GM21367 (cell line): Measurements from ENCODE around the gene PPP2R3C.
"Not testable (repeated sequence)": the region's sequence is repeated elsewhere in the genome, so short reads cannot be mapped to it uniquely, and the experiment has no call there.

Experiments used
- ATAC-seq: cut with Tn5 transposase; IDR thresholded peaks from one replicate; pipeline ENCODE4 v1.9.1; 2021; ENCODE audit not compliant: unreplicated experiment

Gene PPP2R3C

GRCh38 chr14:35133542-35134328 lies 11.9 kb upstream of the PPP2R3C start:
- no peak for ATAC-seq

GRCh38 chr14:35124127-35124526 lies 2.3 kb upstream of the PPP2R3C start:
- ATAC-seq: no peak

- ATAC-seq: no peak
Measured at GRCh38 chr14:35123388-35123703, 1.6 kb upstream of the PPP2R3C start.

- peak; percentile 5 for ATAC-seq
Measured at GRCh38 chr14:35122696-35123387, 1.1 kb upstream of the PPP2R3C start.

- no peak for ATAC-seq
Measured at GRCh38 chr14:35121026-35121886, 534 bp downstream of the PPP2R3C start.

- ATAC-seq: no peak
Measured at GRCh38 chr14:35117112-35117511, 4.7 kb downstream of the PPP2R3C start.

- ATAC-seq: no peak
Measured at GRCh38 chr14:35116242-35116641, 5.5 kb downstream of the PPP2R3C start.

GRCh38 chr14:35114036-35114435 lies 7.8 kb downstream of the PPP2R3C start:
- no peak for ATAC-seq

- no peak for ATAC-seq
Measured at GRCh38 chr14:35113308-35113950, 8.4 kb downstream of the PPP2R3C start.

GRCh38 chr14:35112641-35113040 lies 9.1 kb downstream of the PPP2R3C start:
- no peak for ATAC-seq

- ATAC-seq: no peak
Measured at GRCh38 chr14:35107866-35108265, 13.9 kb downstream of the PPP2R3C start.

- not testable (repeated sequence) for ATAC-seq
Measured at GRCh38 chr14:35094645-35095044, 27.1 kb downstream of the PPP2R3C start.

GRCh38 chr14:35088514-35088913 lies 33.3 kb downstream of the PPP2R3C start:
- no peak for ATAC-seq

GRCh38 chr14:35085441-35085840 lies 36.3 kb downstream of the PPP2R3C start:
- no peak for ATAC-seq

- no peak for ATAC-seq
Measured at GRCh38 chr14:35083530-35084150, 38.1 kb downstream of the PPP2R3C start.

GRCh38 chr14:35079742-35080141 lies 42.0 kb downstream of the PPP2R3C start:
- ATAC-seq: no peak

GRCh38 chr14:35078082-35078481 lies 43.7 kb downstream of the PPP2R3C start:
- ATAC-seq: no peak

GRCh38 chr14:35073486-35073885 lies 48.3 kb downstream of the PPP2R3C start:
- ATAC-seq: no peak

GRCh38 chr14:35072226-35072625 lies 49.6 kb downstream of the PPP2R3C start:
- no peak for ATAC-seq

- ATAC-seq: no peak
Measured at GRCh38 chr14:35068238-35069012, 53.4 kb downstream of the PPP2R3C start.
